Hippocampal formation (tissue), 2 donors: ENCODE data around the gene PDCD1.
"Not testable (repeated sequence)": the region's sequence is repeated elsewhere in the genome, so short reads cannot be mapped to it uniquely, and the experiment has no call there.

Source experiments
- DNase-seq, 2 donors: peaks; one replicate each; lab custom pipeline; 2025; lab: John Stamatoyannopoulos, UW

Gene PDCD1

DNA sequence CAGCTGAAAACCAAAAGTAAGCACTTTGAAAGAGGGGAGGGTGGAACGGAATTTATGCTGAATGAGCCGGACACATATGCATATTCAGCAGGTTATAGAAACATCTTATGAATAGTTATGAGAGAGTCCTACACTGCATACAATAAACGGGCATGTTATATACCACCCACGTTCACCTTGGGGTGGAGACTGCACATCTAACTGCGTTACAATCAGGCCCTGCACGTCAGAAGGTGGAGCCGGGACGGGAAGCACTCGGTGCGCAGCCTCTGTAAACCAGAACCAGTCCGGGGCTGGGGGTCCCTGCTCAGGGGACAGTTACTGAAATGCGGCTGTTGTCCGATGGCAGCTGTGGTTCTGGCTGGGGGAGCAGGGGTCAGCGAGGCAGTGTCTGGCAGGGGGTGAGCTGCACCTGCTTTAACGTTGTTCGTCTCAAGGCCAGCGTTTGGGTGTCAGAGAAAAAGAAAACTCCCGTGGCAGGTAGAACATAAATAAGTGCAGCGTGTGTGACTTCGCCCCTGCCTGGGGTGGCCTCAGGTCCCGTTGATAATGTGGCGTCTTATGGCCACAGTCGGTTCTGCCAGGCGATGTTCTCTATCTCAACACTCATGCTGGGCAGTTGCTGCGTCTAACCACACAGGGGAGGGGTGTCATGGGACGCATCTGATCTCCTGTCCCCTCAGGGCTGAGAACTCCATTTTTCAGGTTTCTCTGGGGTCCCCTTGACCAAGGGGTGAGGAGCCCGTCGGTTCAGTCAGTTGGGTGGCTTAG, 24.8 kb downstream of the PDCD1 start:
- DNase-seq = not testable (repeated sequence)

DNA sequence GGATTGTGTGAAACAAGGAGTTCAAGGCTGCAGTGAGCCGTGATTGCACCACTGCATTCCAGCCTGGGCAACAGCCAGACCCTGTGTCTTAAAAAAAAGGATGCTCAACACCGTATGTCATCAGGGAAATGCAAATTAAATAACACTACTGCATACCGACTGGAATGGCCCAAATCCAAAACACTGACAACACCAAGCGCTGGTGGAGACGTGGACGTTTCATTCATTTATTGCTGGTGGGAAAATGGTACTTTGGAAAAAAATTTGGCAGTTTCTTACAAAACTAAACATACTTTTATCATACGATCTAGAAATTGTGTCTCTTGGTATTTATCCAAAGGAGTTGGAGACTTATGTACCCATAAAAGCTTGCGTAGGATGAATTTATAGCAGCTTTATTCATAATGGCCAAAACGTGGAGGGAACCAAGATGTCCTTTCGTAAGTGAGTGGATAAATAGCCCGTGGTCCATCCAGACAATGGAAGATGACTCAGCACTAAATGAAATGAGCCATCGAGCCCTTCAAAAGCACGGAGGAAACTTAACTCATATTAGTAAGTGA, 25.5 kb downstream of the PDCD1 start:
- no peak for DNase-seq

DNA sequence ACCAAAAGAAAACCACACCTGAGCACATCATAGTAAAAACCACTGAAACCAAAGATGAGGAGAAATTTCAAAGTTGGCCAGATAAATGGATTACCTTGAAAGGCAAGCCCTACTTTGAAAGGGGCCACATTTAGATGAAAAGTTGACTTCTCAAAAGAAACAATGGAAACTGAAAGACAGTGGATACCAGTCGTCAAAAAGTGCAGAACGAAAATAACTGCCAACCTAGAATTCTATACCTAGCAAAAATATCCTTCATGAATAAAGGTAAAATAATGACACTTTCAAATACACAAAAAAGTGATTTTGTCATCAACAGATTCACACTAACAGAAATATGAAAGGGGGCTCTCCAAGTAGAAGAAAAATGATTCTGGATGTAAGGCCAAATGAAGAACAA, 31.3 kb downstream of the PDCD1 start:
- no peak for DNase-seq

DNA sequence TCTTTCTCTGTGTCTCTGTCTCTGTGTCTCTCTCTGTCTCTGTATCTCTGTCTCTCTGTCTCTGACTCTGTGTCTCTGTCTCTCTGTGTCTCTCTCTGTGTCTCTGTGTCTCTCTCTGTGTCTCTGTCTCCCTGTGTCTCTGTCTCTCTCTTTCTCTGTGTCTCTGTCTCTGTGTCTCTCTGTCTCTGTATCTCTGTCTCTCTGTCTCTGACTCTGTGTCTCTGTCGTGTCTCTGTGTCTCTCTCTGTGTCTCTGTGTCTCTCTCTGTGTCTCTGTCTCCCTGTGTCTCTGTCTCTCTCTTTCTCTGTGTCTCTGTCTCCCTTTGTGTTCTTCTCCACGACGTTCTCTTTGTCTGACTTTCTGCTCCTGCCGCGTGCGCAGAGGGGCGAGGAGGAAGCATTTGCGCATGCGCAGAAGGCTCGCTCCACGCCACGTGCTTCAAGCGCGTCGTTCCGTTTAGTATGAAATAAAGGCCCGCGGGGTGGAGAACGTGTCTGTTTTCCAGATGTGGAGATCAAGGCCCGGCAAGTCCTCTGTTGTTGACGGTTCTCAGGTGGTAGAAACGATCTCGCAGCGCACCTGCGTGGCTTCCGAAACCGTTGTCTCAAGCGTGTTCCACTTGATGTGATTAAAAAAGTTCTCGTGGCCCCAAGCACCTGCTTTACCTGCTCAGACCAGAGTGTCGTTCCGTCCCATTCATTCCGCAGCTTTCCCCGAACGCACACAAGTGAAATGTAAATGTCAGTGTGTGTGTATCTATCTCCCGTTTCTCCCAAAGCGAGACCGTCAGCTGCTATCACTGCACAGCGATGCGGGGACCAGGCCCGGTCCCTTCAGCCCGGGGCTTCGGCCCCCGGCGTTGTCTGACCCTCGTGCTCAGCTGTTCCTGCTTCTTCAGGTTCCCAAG, 34.9 kb downstream of the PDCD1 start:
- not testable (repeated sequence) for DNase-seq

DNA sequence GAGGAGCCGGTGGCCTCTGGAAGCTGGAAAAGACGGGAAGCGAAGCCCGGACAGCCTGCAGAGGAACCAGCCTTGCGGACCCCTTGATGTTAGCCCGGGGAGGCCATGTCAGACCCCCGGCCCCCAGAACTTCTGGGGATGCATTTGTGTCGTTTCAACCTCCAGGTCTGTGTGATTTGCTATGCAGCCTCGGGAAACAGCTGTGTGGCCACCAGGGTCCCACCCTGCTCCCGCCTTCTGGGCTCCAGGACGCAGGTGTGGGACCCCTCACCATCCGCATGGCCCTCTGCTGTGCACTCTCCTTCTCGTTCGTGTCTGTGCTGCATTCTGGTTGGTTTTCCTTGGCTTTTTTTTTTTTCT, 36.5 kb downstream of the PDCD1 start:
- no peak for DNase-seq

DNA sequence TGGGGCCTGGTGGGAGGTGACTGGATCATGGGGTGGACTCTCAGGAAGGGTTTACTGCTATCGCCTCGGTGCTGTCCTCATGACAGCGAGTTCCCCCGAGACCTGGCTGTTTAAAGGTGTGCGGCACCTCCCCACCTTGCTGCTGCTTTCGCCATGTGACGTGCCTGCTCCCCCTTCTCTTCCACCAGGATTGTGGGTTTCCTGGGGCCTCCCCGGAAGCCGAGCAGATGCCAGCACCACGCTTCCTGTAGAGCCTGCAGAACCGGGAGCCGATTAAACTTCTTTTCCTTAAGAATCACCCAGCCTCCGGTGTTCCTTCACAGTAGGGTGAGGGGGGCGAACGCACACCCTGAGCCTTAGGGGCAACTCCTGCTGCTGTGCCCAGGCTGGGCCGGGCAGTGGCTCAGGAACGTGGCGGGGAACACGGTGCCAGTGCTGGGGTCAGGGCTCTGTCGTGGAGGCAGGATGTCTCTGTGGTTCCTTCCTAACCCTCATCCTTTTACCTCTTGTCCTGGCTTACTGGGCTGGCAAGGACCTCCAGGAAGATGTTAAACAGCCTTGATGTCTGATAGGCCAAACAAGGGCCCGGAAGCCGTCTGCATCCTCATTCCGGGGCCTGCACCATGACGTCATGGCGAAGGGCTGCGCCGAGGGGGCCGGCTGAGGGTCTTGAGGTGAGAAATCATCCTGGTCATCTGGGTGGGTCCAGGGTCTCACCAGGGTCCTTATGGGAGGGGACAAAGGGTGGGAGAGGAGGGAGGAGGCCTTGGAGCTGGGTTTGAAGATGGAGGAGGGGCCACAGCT, 37.0 kb downstream of the PDCD1 start:
- DNase-seq = no peak

DNA sequence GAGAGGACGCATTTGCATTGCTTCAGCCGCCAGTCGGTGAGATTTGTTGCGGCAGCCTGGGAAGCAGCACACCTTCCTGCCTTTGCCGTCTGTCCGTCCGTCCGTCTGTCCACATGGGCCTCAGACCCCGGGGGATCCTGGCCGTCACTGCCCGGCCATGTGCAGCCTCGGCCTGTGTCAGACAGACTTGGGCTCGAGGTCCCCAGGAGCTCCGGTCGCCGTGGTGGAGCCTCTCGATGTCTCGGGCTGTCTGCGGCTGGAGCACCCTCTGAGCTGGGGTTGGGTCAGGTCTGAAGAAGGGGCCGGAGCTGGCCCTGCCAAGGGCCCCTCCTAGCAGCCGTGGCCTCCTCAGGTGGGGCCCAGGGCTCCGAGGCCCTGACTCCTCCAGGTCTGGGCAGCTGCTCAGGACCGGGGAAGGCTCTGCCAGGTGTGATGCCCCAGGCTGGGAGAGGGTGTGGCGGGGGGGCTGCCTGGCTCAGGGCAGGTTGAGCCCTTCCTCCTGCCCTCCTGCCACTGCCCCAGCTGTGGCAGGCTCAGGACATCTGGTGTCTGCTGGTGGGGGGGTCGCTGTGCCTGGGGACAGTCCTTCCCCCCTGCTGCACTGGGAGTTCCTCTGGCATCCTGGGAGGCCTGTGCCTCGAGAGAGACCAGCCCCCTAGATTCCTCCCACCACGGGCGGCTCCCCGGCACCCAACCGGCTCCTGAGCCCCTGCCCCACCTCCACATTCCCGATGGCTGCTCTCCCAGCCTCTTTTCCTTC, 37.9 kb downstream of the PDCD1 start:
- DNase-seq = no peak

- DNase-seq = not testable (repeated sequence)
Measured at GRCh38 chr2:241819947-241820624, 38.6 kb downstream of the PDCD1 start.

- DNase-seq = no peak
Measured at GRCh38 chr2:241818943-241819270, 39.8 kb downstream of the PDCD1 start.

DNA sequence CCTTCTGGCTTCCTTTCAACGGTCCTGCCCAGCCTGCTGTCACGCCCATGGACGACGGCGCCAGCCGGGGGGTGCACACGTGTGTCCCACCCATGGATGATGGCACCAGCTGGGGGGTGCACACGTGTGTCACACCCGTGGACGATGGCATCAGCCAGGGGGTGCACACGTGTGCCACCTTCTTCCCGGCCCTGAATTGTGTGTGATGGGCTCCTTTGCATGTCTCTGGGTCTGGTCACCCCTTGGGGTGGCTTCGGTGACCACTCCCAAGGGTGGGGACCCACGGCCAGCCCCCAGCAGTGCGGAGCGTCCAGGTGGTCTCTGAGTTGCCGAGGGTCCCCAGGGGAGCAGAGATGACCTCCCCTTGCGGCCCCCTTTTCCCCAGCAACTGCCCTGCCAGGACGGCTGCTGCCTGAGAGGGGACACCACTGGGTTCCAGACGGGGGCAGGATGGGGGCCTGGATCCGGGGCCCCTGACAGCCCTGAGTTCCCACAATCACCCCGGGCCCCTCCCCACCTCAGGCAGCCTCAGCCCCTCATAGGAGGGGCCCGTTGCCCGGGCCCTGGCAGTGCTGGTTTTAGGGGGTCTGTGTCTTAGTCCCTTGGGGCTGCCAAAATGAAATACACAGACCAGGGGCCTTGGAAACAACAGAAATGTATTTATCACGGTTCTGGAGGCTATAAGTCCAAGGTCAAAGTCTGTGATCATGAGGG, 40.3 kb downstream of the PDCD1 start:
- no peak for DNase-seq

DNA sequence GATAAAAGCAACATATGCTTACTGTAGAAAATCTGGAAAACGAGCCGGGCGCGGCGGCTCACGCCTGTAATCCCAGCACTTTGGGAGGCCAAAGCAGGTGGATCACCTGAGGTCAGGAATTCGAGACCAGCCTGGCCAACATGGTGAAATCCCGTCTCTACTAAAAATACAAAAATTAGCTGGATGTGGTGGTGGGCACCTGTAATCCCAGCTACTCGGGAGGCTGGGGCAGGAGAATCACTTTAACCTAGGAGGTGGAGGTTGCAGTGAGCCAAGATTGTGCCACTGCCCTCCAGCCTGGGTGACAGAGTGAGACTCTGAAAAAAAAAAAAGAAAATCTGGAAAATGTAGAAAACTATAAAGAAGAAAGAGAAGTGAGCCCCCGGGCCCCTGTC, 40.9 kb downstream of the PDCD1 start:
- DNase-seq = not testable (repeated sequence)

GRCh38 chr2:241817126-241817820, 41.4 kb downstream of the PDCD1 start:
- no peak for DNase-seq

DNA sequence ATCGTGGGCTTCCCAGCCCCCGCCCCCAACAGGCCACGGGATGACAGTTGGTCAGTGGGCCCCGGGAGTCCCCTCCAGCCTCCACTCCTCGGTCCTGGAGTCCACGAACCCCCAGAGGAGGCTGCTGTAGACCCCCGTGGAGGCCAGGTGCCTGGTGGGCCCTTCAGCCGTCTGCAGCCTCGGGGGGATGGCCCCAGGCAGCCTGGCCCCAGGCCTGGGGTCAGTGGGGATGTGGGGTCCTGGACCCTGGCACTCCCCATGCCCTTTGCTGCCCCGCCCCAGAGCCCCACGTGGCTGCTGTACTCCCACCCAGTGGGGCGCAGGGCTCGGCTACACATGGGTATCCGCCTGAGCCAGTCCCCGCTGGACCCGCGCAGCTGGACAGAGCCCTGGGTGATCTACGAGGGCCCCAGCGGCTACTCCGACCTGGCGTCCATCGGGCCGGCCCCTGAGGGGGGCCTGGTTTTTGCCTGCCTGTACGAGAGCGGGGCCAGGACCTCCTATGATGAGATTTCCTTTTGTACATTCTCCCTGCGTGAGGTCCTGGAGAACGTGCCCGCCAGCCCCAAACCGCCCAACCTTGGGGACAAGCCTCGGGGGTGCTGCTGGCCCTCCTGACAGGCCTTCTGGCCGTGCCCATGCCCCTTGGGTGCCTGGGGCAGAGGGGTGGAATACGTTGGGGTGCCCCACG, 42.1 kb downstream of the PDCD1 start:
- DNase-seq = no peak

DNA sequence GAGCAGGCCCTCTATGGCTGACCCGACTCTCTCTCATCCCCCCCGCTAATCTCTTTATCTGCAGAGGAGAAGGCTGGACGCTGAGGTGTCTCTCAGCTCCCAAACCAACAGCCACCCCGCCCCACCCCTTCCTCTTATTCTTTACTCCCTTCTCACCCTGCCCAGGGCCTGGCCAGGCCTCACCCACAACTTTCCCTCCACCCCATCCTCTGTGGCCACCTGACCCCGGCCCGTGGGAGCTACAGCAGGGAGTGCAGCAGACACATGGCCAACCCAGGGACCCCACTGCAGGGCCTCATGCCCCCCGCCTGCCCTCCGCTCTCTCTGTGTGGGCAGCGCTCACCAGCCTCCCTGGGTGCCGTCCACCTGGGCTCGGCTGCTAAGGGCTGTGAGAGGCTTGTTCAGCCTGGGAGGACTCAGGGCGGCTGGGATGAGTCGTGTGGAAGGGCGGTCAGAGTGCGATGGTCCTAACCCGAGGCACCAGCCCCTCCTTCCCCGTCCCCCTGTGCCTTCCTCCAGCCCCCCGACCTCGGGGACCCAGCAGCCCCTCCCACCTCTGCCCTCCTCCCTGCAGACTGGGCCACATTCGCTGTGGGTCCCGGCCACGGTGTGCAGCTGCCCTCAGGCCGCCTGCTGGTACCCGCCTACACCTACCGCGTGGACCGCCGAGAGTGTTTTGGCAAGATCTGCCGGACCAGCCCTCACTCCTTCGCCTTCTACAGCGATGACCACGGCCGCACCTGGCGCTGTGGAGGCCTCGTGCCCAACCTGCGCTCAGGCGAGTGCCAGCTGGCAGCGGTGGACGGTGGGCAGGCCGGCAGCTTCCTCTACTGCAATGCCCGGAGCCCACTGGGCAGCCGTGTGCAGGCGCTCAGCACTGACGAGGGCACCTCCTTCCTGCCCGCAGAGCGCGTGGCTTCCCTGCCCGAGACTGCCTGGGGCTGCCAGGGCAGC, 42.9 kb downstream of the PDCD1 start:
- DNase-seq = no peak

DNA sequence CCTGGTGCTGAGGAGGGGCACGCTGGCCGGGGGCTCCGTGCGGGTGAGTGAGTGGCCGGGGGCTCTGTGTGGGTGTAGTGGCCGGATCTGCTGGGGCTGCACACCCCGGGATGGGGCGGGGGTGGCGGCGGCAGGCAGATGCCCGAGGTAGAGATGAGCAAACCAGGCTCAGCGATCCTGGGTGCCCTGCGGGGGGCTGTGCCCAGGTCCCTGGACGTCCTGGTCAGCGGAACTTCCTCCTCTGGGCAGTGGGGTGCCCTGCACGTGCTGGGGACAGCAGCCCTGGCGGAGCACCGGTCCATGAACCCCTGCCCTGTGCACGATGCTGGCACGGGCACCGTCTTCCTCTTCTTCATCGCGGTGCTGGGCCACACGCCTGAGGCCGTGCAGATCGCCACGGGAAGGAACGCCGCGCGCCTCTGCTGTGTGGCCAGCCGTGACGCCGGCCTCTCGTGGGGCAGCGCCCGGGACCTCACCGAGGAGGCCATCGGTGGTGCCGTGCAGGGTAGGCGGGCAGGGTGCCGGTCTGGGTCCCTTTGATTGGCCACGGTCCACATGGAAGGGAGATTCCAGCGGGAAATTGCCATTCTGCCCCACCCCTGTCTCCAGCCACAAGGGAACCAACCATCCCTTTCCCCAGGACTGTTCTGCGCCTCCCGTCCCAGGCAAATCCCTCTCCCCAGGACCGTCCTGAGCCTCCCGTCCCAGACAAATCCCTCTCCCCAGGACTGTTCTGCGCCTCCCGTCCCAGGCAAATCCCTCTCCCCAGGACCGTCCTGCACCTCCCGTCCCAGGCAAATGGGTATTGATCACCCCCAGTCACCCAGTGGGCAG, 43.8 kb downstream of the PDCD1 start:
- DNase-seq = no peak

- no peak for DNase-seq
Measured at GRCh38 chr2:241814393-241814642, 44.4 kb downstream of the PDCD1 start.
